ENCODE results near the gene DLGAP1.

DLGAP1 gene

DNA sequence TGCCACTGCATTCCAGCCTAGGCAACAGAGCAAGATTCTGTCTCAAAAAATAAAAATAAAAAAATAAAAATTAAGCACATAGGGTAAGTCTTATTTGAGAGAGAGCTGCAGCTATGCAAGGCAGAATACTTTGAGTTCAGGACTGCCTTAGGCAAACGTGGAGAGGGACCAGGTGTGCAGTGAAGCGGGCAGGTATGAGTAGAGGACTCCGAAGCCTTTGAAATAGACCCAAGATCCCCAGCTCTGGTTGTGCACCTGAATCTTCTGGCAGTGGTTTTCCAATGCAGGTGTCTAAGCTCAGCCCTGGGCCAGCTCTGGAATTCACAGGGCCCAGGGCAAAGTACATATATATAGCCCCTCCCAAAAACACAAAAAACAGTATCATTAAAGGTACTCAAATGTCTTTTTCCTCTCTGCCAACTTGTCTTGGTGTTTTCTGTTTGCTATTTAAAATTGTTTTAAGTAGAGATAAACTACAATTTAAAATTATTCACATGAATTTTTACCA lies 983.9 kb downstream of the DLGAP1 start:
- DNase-seq, result no peak
- Mint-ChIP-seq H3K4me1 (ENCODE audit: low read depth) (peaks cover 26% of the 10 kb centered on the region), H3K9me3 (no peaks in the 10 kb centered on the region), H3K27ac (no peak overlapping the region), H3K36me3 (ENCODE audit: low read depth) (no peaks in the 10 kb centered on the region), H3K4me3 (no peak overlapping the region), H3K27me3 (no peaks in the 10 kb centered on the region)

DNA sequence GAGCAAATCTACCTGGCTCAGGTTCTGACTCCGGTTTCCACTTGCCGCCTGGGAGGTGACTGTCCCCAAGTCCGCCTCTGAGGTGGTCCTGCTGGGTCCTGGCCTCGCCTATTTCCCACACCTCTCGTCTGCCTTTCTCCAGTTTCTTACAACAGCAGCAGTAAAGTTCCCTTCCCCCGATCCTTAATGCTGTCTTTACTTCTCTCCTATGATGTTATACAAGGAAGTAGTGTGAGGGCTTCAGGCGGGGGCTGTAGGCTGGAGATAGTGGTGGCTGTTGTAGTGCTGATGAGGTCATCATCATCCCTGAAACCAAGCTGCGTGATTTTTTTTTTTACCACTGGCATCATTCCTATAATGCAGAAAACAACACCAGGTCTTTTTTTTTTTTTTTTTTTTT lies 986.3 kb downstream of the DLGAP1 start:
- peaks cover 29% of the 10 kb centered on the region for H3K4me1 Mint-ChIP-seq (ENCODE audit: low read depth)
- no peaks in the 10 kb centered on the region for H3K9me3 Mint-ChIP-seq
- no peaks in the 10 kb centered on the region for H3K27me3 Mint-ChIP-seq
- no peaks in the 10 kb centered on the region for H3K36me3 Mint-ChIP-seq (ENCODE audit: low read depth)
- no peak overlapping the region for H3K4me3 Mint-ChIP-seq
- H3K27ac Mint-ChIP-seq, result no peak overlapping the region
- no peak for DNase-seq

DNA sequence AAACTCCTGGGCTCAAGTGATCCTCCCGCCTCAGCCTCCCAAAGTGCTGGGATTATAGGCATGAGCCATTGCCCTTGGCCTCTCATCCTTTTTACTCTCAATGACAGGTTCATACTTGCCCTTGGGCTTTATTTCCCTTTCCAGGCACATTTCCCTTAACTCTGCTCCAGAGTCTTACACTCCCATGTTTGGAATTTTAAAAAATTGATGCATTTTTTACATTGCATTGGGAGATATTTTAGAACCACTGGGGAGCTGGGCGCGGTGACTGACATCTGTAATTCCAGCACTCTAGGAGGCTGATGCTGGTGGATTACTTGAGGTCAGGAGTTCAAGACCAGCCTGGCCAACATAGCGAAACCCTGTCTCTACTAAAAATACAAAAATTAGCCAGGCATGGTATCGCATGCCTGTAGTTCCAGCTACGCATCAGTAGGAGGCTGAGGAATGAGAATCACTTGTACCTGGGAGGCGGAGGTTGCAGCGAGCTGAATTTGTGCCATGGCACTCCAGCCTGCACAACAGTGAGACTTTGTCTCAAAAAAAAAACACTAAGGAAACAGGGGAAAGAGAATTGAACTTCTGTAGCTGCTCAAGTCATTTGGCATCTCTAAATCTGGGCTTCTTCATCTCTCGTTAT lies 986.9 kb downstream of the DLGAP1 start:
- Mint-ChIP-seq H3K36me3 (ENCODE audit: low read depth) (no peaks in the 10 kb centered on the region), H3K4me1 (ENCODE audit: low read depth) (peaks cover 25% of the 10 kb centered on the region), H3K9me3 (no peaks in the 10 kb centered on the region), H3K27ac (no peak overlapping the region), H3K27me3 (no peaks in the 10 kb centered on the region), H3K4me3 (no peak overlapping the region)
- no peak for DNase-seq

DNA sequence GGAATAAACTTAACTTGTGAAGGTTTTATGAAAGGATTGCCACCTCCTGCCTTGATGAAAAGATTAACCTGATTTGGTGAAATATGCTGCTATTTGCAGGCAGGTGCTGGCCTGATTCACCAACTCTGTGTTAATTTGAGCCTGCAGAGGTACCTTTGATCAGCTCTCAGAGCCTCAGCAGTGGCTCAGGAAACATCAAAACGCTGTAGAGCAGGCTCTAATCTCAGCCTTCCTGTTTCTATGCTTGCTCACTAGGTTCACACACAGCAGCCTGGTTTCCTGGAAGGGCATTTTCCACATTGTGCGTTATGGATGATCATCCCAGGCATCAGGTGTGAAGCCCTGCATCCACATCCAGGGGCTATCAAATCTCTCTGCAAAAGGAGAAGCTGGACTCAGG lies 988.2 kb downstream of the DLGAP1 start:
- H3K9me3 Mint-ChIP-seq, result peaks cover 3% of the 10 kb centered on the region
- no peak for DNase-seq
- H3K4me3 Mint-ChIP-seq, result no peak overlapping the region
- H3K27ac Mint-ChIP-seq, result no peak overlapping the region
- peaks cover 7% of the 10 kb centered on the region for H3K36me3 Mint-ChIP-seq (ENCODE audit: low read depth)
- peaks cover 23% of the 10 kb centered on the region for H3K4me1 Mint-ChIP-seq (ENCODE audit: low read depth)
- no peaks in the 10 kb centered on the region for H3K27me3 Mint-ChIP-seq

- peaks cover 16% of the 10 kb centered on the region for H3K36me3 Mint-ChIP-seq (ENCODE audit: low read depth)
- H3K9me3 Mint-ChIP-seq, result peaks cover 4% of the 10 kb centered on the region
- H3K4me1 Mint-ChIP-seq (ENCODE audit: low read depth), result peaks cover 23% of the 10 kb centered on the region
- peak overlapping the region; percentile 11 for H3K27ac Mint-ChIP-seq
- H3K27me3 Mint-ChIP-seq, result no peaks in the 10 kb centered on the region
- DNase-seq, result no peak
- H3K4me3 Mint-ChIP-seq, result no peak overlapping the region
Measured at GRCh38 chr18:3466045-3466444, 989.1 kb downstream of the DLGAP1 start.

- no peak overlapping the region for H3K27ac Mint-ChIP-seq
Measured at GRCh38 chr18:3463051-3463450, 992.1 kb downstream of the DLGAP1 start.

GRCh38 chr18:3461704-3462103 lies 993.4 kb downstream of the DLGAP1 start:
- H3K4me1 Mint-ChIP-seq (ENCODE audit: low read depth), result peaks cover 52% of the 10 kb centered on the region
- peaks cover 55% of the 10 kb centered on the region for H3K36me3 Mint-ChIP-seq (ENCODE audit: low read depth)
- no peak overlapping the region for H3K27ac Mint-ChIP-seq
- no peak for DNase-seq
- peaks cover 10% of the 10 kb centered on the region for H3K9me3 Mint-ChIP-seq
- no peaks in the 10 kb centered on the region for H3K27me3 Mint-ChIP-seq
- H3K4me3 Mint-ChIP-seq, result no peak overlapping the region

More at GRCh38 chr18:3463051-3463450, 992.1 kb downstream of the DLGAP1 start:
- no peaks in the 10 kb centered on the region for H3K27me3 Mint-ChIP-seq
- peaks cover 42% of the 10 kb centered on the region for H3K36me3 Mint-ChIP-seq (ENCODE audit: low read depth)
- peaks cover 46% of the 10 kb centered on the region for H3K4me1 Mint-ChIP-seq (ENCODE audit: low read depth)
- H3K9me3 Mint-ChIP-seq, result peaks cover 10% of the 10 kb centered on the region
- H3K4me3 Mint-ChIP-seq, result no peak overlapping the region
- DNase-seq, result no peak

DNA sequence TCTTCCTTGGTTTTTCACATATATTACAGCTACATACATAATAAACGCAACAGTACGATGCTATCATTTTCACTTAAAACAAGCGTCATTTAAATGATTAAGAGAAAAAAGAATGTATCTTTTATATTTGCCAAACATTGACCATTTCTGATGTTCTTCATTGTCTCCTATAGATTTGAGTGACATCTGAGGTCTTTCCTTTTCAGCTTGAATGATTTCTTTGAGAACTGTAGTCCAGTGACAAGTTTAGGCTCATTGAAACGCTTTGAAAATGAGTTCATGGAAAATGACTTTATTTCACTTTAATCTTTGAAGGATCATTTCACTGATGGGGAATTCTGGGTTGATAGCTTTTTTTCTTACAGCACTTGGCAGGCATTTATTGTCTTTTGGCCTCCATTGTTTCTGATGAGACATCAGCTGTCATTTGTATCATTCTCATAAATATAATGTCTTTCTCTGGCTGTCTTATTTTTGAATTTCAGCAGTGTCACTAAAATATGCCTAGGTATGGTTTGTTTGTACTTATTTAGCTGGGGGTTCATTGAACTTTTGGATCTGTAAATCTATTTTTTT lies 994.2 kb downstream of the DLGAP1 start:
- Mint-ChIP-seq H3K36me3 (ENCODE audit: low read depth) (peaks cover 62% of the 10 kb centered on the region), H3K4me1 (ENCODE audit: low read depth) (peaks cover 51% of the 10 kb centered on the region), H3K27me3 (no peaks in the 10 kb centered on the region), H3K27ac (peak overlapping the region; percentile 48), H3K4me3 (no peak overlapping the region), H3K9me3 (peaks cover 10% of the 10 kb centered on the region)
- DNase-seq, result no peak

GRCh38 chr18:3458952-3459853 lies 995.9 kb downstream of the DLGAP1 start:
- peaks cover 67% of the 10 kb centered on the region for H3K36me3 Mint-ChIP-seq (ENCODE audit: low read depth)
- peaks cover 66% of the 10 kb centered on the region for H3K4me1 Mint-ChIP-seq (ENCODE audit: low read depth)
- no peaks in the 10 kb centered on the region for H3K27me3 Mint-ChIP-seq
- peaks cover 10% of the 10 kb centered on the region for H3K9me3 Mint-ChIP-seq
- H3K4me3 Mint-ChIP-seq, result peak overlapping the region; percentile 56
- no peak for DNase-seq
- peak overlapping the region; percentile 92 for H3K27ac Mint-ChIP-seq

DNA sequence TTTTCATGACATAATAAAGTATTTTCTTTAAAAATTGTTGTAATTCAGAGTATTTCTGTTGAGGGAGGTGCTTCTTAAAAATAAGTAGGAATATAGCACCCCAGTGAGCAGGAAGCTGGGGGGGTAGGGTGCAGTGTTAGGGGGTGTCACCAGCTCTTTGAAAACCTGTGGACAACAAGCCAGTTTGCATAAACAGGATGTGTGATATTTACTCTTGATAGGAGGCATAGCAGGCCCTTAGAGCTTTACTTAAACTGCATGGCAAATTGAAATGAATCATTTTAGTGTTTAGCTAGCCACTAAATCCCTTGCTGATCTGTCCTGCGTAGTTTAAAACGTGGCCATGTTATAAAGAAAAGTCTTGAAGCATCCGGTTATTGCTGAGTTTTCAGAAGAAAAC lies 996.7 kb downstream of the DLGAP1 start:
- Mint-ChIP-seq H3K27me3 (no peaks in the 10 kb centered on the region), H3K27ac (peak overlapping the region; percentile 92), H3K4me1 (ENCODE audit: low read depth) (peaks cover 74% of the 10 kb centered on the region), H3K36me3 (ENCODE audit: low read depth) (peaks cover 68% of the 10 kb centered on the region), H3K9me3 (peaks cover 10% of the 10 kb centered on the region), H3K4me3 (no peak overlapping the region)
- no peak for DNase-seq

- H3K4me1 Mint-ChIP-seq (ENCODE audit: low read depth), result peaks cover 79% of the 10 kb centered on the region
- H3K36me3 Mint-ChIP-seq (ENCODE audit: low read depth), result peaks cover 74% of the 10 kb centered on the region
- H3K27me3 Mint-ChIP-seq, result no peaks in the 10 kb centered on the region
- H3K9me3 Mint-ChIP-seq, result peaks cover 10% of the 10 kb centered on the region
- H3K27ac Mint-ChIP-seq, result peak overlapping the region; percentile 60
- DNase-seq, result no peak
- no peak overlapping the region for H3K4me3 Mint-ChIP-seq
Measured at GRCh38 chr18:3457261-3457724, 997.8 kb downstream of the DLGAP1 start.

DNA sequence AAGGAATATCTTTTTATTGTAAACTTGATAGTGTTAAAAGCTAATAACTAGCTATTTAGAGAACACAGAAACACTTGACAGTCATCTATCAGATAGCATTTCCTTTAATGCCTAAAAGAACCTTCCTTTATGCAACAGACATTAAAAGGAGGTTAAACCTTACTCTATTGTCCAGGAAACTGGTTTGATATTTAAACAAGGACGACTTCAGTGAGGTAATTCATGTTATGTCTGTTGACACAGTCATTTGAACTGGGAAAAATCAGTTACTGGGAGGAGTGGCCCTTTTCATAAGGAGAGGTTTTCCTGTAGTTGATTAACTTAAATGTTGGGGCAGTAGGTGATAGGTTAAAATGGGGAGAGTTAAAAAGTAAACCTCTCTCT lies 998.4 kb downstream of the DLGAP1 start:
- no peak for DNase-seq
- H3K9me3 Mint-ChIP-seq, result peaks cover 7% of the 10 kb centered on the region
- H3K27me3 Mint-ChIP-seq, result no peaks in the 10 kb centered on the region
- peaks cover 78% of the 10 kb centered on the region for H3K4me1 Mint-ChIP-seq (ENCODE audit: low read depth)
- H3K36me3 Mint-ChIP-seq (ENCODE audit: low read depth), result peaks cover 73% of the 10 kb centered on the region
- H3K27ac Mint-ChIP-seq, result no peak overlapping the region
- no peak overlapping the region for H3K4me3 Mint-ChIP-seq

DNA sequence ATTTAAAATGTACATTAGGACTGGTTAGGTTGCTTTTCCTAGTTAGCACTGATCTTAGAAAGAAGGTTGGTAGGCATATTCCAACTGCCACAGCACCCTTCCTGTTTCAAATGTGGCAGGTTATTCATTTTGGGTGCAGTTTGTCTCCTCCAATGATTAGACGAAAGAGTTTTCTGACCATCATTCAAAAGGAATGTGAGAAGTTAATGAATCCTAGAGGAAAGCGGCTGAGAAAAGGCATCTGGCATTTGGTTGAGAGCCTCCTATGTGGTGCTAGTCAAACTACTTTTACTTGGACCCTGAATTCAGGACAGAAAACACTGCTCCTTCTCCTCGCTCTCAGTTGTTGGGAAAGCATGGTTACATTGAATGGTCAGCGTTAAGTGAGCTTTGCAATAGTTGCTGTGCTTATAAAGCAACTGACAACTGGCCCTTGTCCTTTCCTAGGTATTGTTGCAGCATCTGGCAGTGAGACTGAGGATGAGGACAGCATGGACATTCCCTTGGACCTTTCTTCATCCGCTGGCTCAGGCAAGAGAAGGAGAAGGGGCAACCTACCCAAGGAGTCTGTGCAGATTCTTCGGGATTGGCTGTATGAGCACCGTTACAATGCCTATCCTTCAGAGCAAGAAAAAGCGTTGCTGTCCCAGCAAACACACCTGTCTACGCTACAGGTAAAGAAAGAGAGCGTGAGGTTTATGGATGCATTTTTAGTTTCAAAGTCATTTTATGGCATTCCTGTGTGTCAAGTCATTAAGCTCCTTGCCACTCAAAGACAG lies 999.0 kb downstream of the DLGAP1 start:
- H3K4me3 Mint-ChIP-seq, result no peak overlapping the region
- H3K27me3 Mint-ChIP-seq, result no peaks in the 10 kb centered on the region
- peaks cover 6% of the 10 kb centered on the region for H3K9me3 Mint-ChIP-seq
- H3K4me1 Mint-ChIP-seq (ENCODE audit: low read depth), result peaks cover 80% of the 10 kb centered on the region
- peaks cover 73% of the 10 kb centered on the region for H3K36me3 Mint-ChIP-seq (ENCODE audit: low read depth)
- H3K27ac Mint-ChIP-seq, result no peak overlapping the region
- DNase-seq, result no peak

DNA sequence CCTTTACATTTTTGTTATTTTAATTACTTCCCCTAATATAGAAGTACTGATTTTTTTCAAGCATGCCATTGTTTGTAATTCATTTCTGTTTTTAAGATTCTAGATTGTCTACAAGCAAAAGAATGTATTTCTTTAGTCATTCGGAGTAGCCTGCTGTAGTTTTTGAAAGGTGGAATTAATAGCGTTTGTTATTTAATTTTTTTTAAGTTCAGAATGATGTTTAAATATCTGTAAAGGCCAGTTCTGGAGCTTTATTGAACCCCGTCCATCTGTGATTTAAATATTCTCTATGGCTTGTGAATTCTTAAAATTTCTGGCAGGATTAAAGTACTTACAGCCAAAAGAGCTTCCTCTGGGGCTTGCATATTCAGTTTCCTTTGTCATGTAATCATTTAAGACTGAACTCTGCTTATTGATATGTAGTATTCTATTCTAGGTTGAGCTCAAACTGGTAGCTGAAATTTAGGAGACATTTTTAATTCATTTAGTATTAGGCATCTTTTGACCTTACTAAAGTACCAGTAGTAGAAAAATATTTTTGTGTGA lies 999.9 kb downstream of the DLGAP1 start:
- Mint-ChIP-seq H3K36me3 (ENCODE audit: low read depth) (peaks cover 71% of the 10 kb centered on the region), H3K4me3 (peak overlapping the region; percentile 93), H3K4me1 (ENCODE audit: low read depth) (peaks cover 79% of the 10 kb centered on the region), H3K27me3 (no peaks in the 10 kb centered on the region), H3K9me3 (no peaks in the 10 kb centered on the region), H3K27ac (peak overlapping the region; percentile 99)
- DNase-seq, result no peak

Data from activated T-cell treated with anti-CD3 and anti-CD28 coated beads, Interleukin-2, amount 50 U/mL, for 24 hours (primary cell).